WTC11 (cell line): ENCODE data around the gene GALP. TPM values are rescaled to one million over a fixed set of nuclear protein-coding genes. Genes with fewer than 3 reads are reported as not detected.
"Not testable (repeated sequence)": the region's sequence is repeated elsewhere in the genome, so short reads cannot be mapped to it uniquely, and the experiment has no call there.

ENCODE experiments used
- ATAC-seq: fragments of 200-7000 bp; cut with Tn5 transposase; 2 replicates; pipeline ENCODE4 v1.10.0; 2021; ENCODE audit warnings: mild to moderate bottlenecking, moderate library complexity
- CTCF ChIA-PET: fragments of 300-600 bp; sonication (Branson Sonifier 250); formaldehyde crosslinking; loops from one replicate; lab custom pipeline; 2021; ENCODE audit warnings: antibody characterized with exemption; lab: Charles Lee
- POLR2A ChIA-PET: fragments of 350-600 bp; sonication (Branson Sonifier 250); formaldehyde crosslinking; loops from one replicate; lab custom pipeline; 2021; ENCODE audit warnings: antibody characterized with exemption; lab: Charles Lee
- DNase-seq: peaks from one replicate; pipeline ENCODE4 v3.0.0; 2021; ENCODE audit warnings: low spot score
- H3K27ac Mint-ChIP-seq: 2 replicates; pipeline ENCODE4 v1.8.0; 2021; ENCODE audit warnings: mixed read lengths
- H3K27me3 Mint-ChIP-seq: 2 replicates; pipeline ENCODE4 v1.8.0; 2021; ENCODE audit warnings: low read depth, mild to moderate bottlenecking, moderate library complexity, mixed read lengths
- H3K36me3 Mint-ChIP-seq: 2 replicates; pipeline ENCODE4 v1.8.0; 2021; ENCODE audit warnings: mixed read lengths
- H3K4me1 Mint-ChIP-seq: 2 replicates; pipeline ENCODE4 v1.8.0; 2022; ENCODE audit warnings: mixed read lengths
- H3K4me3 Mint-ChIP-seq: 2 replicates; pipeline ENCODE4 v1.8.0; 2021; ENCODE audit warnings: mild to moderate bottlenecking, moderate library complexity, mixed read lengths
- H3K9me3 Mint-ChIP-seq: 2 replicates; pipeline ENCODE4 v1.8.0; 2021; ENCODE audit warnings: mixed read lengths
- ATF3 ChIP-seq: sonication (generic); formaldehyde crosslinking; conservative IDR thresholded peaks from 2 replicates; pipeline ENCODE4 v1.8.1; 2022; ENCODE audit warnings: mild to moderate bottlenecking, missing genetic modification reagents
- ESRRA ChIP-seq: sonication (generic); formaldehyde crosslinking; IDR thresholded peaks from 2 replicates; pipeline ENCODE4 v1.8.1; 2022; ENCODE audit warnings: mild to moderate bottlenecking, missing genetic modification reagents, borderline replicate concordance
- FOXJ3 ChIP-seq: sonication (generic); formaldehyde crosslinking; IDR thresholded peaks from 2 replicates; pipeline ENCODE4 v1.9.0; 2021; ENCODE audit warnings: missing genetic modification reagents, mild to moderate bottlenecking, borderline replicate concordance
- FOXK1 ChIP-seq: sonication (generic); formaldehyde crosslinking; IDR thresholded peaks from 2 replicates; pipeline ENCODE4 v1.8.0; 2022; ENCODE audit warnings: mild to moderate bottlenecking, moderate library complexity, missing genetic modification reagents
- GABPB1 ChIP-seq: sonication (generic); formaldehyde crosslinking; IDR thresholded peaks from 2 replicates; pipeline ENCODE4 v1.8.1; 2023; ENCODE audit warnings: mild to moderate bottlenecking, missing genetic modification reagents
- JUN ChIP-seq: sonication (generic); formaldehyde crosslinking; IDR thresholded peaks from 2 replicates; pipeline ENCODE4 v1.8.0; 2023; ENCODE audit warnings: mild to moderate bottlenecking, missing genetic modification reagents
- KAT7 ChIP-seq: sonication (generic); formaldehyde crosslinking; IDR thresholded peaks from 2 replicates; pipeline ENCODE4 v1.8.1; 2023; ENCODE audit warnings: missing genetic modification reagents, mild to moderate bottlenecking, borderline replicate concordance
- NFATC4 ChIP-seq: fragments of 250-450 bp; sonication (Bioruptor Pico); IDR thresholded peaks from 2 replicates; pipeline ENCODE4 v1.9.0; 2021; ENCODE audit warnings: mild to moderate bottlenecking
- NR1H2 ChIP-seq: sonication (generic); formaldehyde crosslinking; IDR thresholded peaks from 2 replicates; pipeline ENCODE4 v1.9.0; 2021; ENCODE audit warnings: mild to moderate bottlenecking, moderate library complexity, missing genetic modification reagents
- NR3C1 ChIP-seq: sonication (generic); formaldehyde crosslinking; conservative IDR thresholded peaks from 2 replicates; pipeline ENCODE4 v1.8.1; 2023; ENCODE audit warnings: low read depth, mild to moderate bottlenecking, missing genetic modification reagents
- PRRX2 ChIP-seq: fragments of 250-450 bp; sonication (Bioruptor Pico); IDR thresholded peaks from 2 replicates; pipeline ENCODE4 v1.8.0; 2021; ENCODE audit warnings: mild to moderate bottlenecking
- RELA ChIP-seq: sonication (generic); formaldehyde crosslinking; IDR thresholded peaks from 2 replicates; pipeline ENCODE4 v1.8.1; 2022; ENCODE audit warnings: missing genetic modification reagents, mild to moderate bottlenecking, borderline replicate concordance
- RORB ChIP-seq: fragments of 250-450 bp; sonication (Bioruptor Pico); IDR thresholded peaks from 2 replicates; pipeline ENCODE4 v1.9.0; 2021; ENCODE audit warnings: mild to moderate bottlenecking
- SMAD4 ChIP-seq: sonication (generic); formaldehyde crosslinking; IDR thresholded peaks from 2 replicates; pipeline ENCODE4 v1.8.0; 2022; ENCODE audit warnings: mild to moderate bottlenecking, missing genetic modification reagents
- TCF7 ChIP-seq: sonication (generic); formaldehyde crosslinking; IDR thresholded peaks from 2 replicates; pipeline ENCODE4 v1.8.0; 2022; ENCODE audit warnings: mild to moderate bottlenecking, low read depth, missing genetic modification reagents, moderate library complexity
- TEAD1 ChIP-seq: sonication (generic); formaldehyde crosslinking; IDR thresholded peaks from 2 replicates; pipeline ENCODE4 v1.8.0; 2022; ENCODE audit warnings: mild to moderate bottlenecking, missing genetic modification reagents
- USF1 ChIP-seq: sonication (generic); formaldehyde crosslinking; IDR thresholded peaks from 2 replicates; pipeline ENCODE4 v1.8.0; 2022; ENCODE audit warnings: mild to moderate bottlenecking, missing genetic modification reagents
- ZNF121 ChIP-seq: sonication (generic); formaldehyde crosslinking; IDR thresholded peaks from 2 replicates; pipeline ENCODE4 v1.8.0; 2023; ENCODE audit warnings: missing genetic modification reagents
- ZNF396 ChIP-seq: fragments of 250-450 bp; sonication (Bioruptor Pico); IDR thresholded peaks from 2 replicates; pipeline ENCODE4 v1.8.0; 2021; ENCODE audit warnings: mild to moderate bottlenecking, moderate library complexity, borderline replicate concordance
- ZNF416 ChIP-seq: fragments of 250-450 bp; sonication (Bioruptor Pico); IDR thresholded peaks from 2 replicates; pipeline ENCODE4 v1.9.0; 2021; ENCODE audit warnings: mild to moderate bottlenecking, inconsistent platforms
- ZNF671 ChIP-seq: fragments of 250-450 bp; sonication (Bioruptor Pico); IDR thresholded peaks from 2 replicates; pipeline ENCODE4 v1.8.0; 2021; ENCODE audit warnings: mild to moderate bottlenecking
- ZSCAN18 ChIP-seq: fragments of 250-450 bp; sonication (Bioruptor Pico); IDR thresholded peaks from 2 replicates; pipeline ENCODE4 v2.1.2; 2022; ENCODE audit warnings: mild to moderate bottlenecking, moderate library complexity
- total RNA-seq: library from RNA; stranded (reverse); gene quantifications from 3 replicates; pipeline ENCODE4 v1.2.3, GENCODE V29; 2021
- TF ChIP-seq, protein P1 (sequence below): sonication (generic); formaldehyde crosslinking; IDR thresholded peaks from 2 replicates; pipeline ENCODE4 v1.8.0; 2022; ENCODE audit warnings: mild to moderate bottlenecking, missing genetic modification reagents
- TF ChIP-seq, protein P2 (sequence below): sonication (generic); formaldehyde crosslinking; IDR thresholded peaks from 2 replicates; pipeline ENCODE4 v1.8.1; 2022; ENCODE audit warnings: missing genetic modification reagents, borderline replicate concordance

Gene GALP
- total RNA-seq, 1 experiment from 2014 or later, result not detected

DNA sequence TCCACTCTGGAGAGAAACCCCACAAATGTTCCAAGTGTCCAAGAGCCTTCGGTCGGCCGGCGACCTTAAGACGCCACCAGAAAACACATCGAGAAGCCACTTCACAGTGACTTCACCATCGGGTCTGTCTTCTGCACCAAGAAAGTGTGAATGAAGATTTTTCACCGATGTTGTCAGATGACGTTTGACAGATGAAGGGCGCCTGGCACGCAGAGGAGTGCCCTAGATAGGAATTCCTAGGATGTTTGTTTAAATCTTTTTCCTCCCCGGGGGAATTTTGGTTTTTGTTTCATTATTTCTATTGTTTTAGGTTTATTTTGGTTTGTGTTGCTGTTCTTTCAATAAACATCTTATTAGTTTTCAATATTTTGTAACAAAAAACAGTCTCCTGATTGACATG is 33.3 kb downstream of the GALP start:
- no peaks in the 10 kb centered on the region; the same call in 1 of the 2 replicates for H3K9me3 Mint-ChIP-seq
- DNase-seq, result no peak
- H3K27me3 Mint-ChIP-seq, result peaks cover 13% of the 10 kb centered on the region
- no peak overlapping the region for H3K27ac Mint-ChIP-seq
- H3K36me3 Mint-ChIP-seq, result no peaks in the 10 kb centered on the region
- H3K4me3 Mint-ChIP-seq, result no peak overlapping the region
- H3K4me1 Mint-ChIP-seq, result no peaks in the 10 kb centered on the region
- TF ChIP-seq ZNF416 (CRISPR knock-in tag), result no peak
- TF ChIP-seq USF1 (CRISPR knock-in tag), result no peak
- no peak for TF ChIP-seq SMAD4 (CRISPR knock-in tag)
- TF ChIP-seq FOXK1 (CRISPR knock-in tag), result no peak
- no peak for TF ChIP-seq GABPB1
- TF ChIP-seq NR1H2 (CRISPR knock-in tag), result no peak
- no peak for TF ChIP-seq ZSCAN18 (CRISPR knock-in tag)
- TF ChIP-seq, all 79 proteins: peak for 0
- ChIA-PET POLR2A (no interaction called here), CTCF (interaction anchor here (1.7 to 1.9 kb wide), 2 partner anchors 37 to 104 kb away, joined by 4 to 5 read pairs; no protein-coding TSS in a partner anchor)
- no peak for ATAC-seq

- ChIA-PET CTCF (interaction anchor here (1.6 to 1.9 kb wide), 3 partner anchors 38 to 105 kb away, joined by 3 to 5 read pairs (median 4); no protein-coding TSS in a partner anchor), POLR2A (interaction anchor here (0.7 kb wide), 1 partner anchor 29 kb away, joined by 3 read pairs; no protein-coding TSS in a partner anchor)
- H3K4me3 Mint-ChIP-seq, H3K9me3 Mint-ChIP-seq, ATAC-seq, H3K27ac Mint-ChIP-seq, H3K36me3 Mint-ChIP-seq, DNase-seq, H3K4me1 Mint-ChIP-seq: not testable (repeated sequence)
- H3K27me3 Mint-ChIP-seq, result peaks cover 14% of the 10 kb centered on the region
These were observed 34.2 kb downstream of the GALP start for GRCh38 chr19:56210036-56210435.

- H3K9me3 Mint-ChIP-seq, result no peaks in the 10 kb centered on the region; the same call in 1 of the 2 replicates
- TF ChIP-seq ESRRA (CRISPR knock-in tag), result no peak
- no peak for TF ChIP-seq RELA (CRISPR knock-in tag)
- no peak for TF ChIP-seq ZSCAN18 (CRISPR knock-in tag)
- no peak for TF ChIP-seq NR3C1 (CRISPR knock-in tag)
- no peak for TF ChIP-seq NFATC4 (CRISPR knock-in tag)
- no peak for TF ChIP-seq ZNF396 (CRISPR knock-in tag)
- no peak for TF ChIP-seq NR1H2 (CRISPR knock-in tag)
- no peak for TF ChIP-seq ZNF121 (CRISPR knock-in tag)
- TF ChIP-seq, protein P1, sequence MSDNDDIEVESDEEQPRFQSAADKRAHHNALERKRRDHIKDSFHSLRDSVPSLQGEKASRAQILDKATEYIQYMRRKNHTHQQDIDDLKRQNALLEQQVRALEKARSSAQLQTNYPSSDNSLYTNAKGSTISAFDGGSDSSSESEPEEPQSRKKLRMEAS (CRISPR knock-in tag), result no peak
- no peak for TF ChIP-seq KAT7
- TF ChIP-seq TCF7, result no peak
- no peak for TF ChIP-seq GABPB1
- TF ChIP-seq, protein P2, sequence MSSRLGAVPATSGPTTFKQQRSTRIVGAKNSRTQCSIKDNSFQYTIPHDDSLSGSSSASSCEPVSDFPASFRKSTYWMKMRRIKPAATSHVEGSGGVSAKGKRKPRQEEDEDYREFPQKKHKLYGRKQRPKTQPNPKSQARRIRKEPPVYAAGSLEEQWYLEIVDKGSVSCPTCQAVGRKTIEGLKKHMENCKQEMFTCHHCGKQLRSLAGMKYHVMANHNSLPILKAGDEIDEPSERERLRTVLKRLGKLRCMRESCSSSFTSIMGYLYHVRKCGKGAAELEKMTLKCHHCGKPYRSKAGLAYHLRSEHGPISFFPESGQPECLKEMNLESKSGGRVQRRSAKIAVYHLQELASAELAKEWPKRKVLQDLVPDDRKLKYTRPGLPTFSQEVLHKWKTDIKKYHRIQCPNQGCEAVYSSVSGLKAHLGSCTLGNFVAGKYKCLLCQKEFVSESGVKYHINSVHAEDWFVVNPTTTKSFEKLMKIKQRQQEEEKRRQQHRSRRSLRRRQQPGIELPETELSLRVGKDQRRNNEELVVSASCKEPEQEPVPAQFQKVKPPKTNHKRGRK (CRISPR knock-in tag), result no peak
- no peak for TF ChIP-seq FOXJ3 (CRISPR knock-in tag)
- TF ChIP-seq TEAD1, result no peak
- no peak for TF ChIP-seq ATF3 (CRISPR knock-in tag)
- no peak for TF ChIP-seq ZNF671 (CRISPR knock-in tag)
- no peak for TF ChIP-seq RORB (CRISPR knock-in tag)
- TF ChIP-seq PRRX2 (CRISPR knock-in tag), result no peak
- TF ChIP-seq JUN (CRISPR knock-in tag), result no peak
- TF ChIP-seq, all 79 proteins: peak for 0
- peaks cover 6% of the 10 kb centered on the region for H3K4me1 Mint-ChIP-seq
These were observed 35.9 kb downstream of the GALP start for GRCh38 chr19:56211718-56212117.

More at GRCh38 chr19:56211718-56212117, 35.9 kb downstream of the GALP start:
- H3K27me3 Mint-ChIP-seq, result peaks cover 8% of the 10 kb centered on the region
- CTCF ChIA-PET, result interaction anchor here (1.5 to 2.6 kb wide), 2 partner anchors 57 to 98 kb away, joined by 3 to 8 read pairs; no protein-coding TSS in a partner anchor
- no peak overlapping the region for H3K4me3 Mint-ChIP-seq
- ATAC-seq (no peak), DNase-seq (no peak)
- POLR2A ChIA-PET, result no interaction called here
- H3K27ac Mint-ChIP-seq, result no peak overlapping the region
- no peaks in the 10 kb centered on the region for H3K36me3 Mint-ChIP-seq
